AG09309 (cell line): ENCODE measurements around the gene HPN.

Experiments used
- DNase-seq: peaks from one replicate; pipeline ENCODE4 v3.0.0-alpha.2; 2010; ENCODE audit warnings: low read depth
- H3K4me3 ChIP-seq: 2 replicates; pipeline ENCODE4 v1.5.1; 2011; ENCODE audit warnings: mild to moderate bottlenecking, low read depth, low read length, moderate library complexity; ENCODE audit not compliant: control insufficient read depth
- TF ChIP-seq, protein P1 (sequence below): IDR thresholded peaks from 2 replicates; pipeline ENCODE4 v1.5.1; 2011; ENCODE audit warnings: mild to moderate bottlenecking, low read depth, low read length, inconsistent platforms; ENCODE audit not compliant: insufficient read depth, control insufficient read depth; ENCODE audit errors: missing control alignments

HPN gene

DNA sequence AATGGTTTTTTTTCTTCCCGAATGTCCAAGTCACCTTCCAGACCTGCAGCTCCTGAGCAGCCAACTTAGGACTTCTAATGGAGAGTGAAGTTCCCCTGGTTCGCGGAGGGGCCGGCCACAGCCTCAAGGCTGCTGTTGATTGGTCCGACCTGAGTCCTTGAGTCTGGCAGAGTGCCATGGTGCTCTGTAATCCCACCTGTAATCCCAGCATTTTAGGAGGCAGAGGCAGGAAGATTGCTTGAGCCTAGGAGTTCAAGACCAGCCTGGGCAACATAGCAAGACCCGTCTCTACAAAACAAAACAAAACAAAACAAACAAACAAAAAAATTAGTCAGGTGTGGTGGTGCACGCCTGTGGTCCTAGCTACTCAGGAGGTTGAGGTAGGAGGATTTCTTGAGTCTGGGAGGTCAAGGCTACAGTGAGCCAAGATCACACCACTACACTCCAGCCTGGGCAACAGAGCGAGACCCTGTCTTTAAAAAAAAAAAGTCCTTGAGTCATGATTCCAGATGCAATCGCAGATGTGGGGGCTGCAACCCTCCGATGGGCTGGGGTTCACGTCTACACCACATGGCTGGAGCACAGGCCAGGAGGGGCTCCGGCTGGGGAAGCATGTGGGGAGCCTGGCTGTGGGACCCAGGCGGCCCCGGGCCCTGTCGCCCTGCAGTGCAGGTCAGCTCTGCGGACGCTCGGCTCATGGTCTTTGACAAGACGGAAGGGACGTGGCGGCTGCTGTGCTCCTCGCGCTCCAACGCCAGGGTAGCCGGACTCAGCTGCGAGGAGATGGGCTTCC lies 17.7 kb downstream of the HPN start:
- TF ChIP-seq, protein P1, sequence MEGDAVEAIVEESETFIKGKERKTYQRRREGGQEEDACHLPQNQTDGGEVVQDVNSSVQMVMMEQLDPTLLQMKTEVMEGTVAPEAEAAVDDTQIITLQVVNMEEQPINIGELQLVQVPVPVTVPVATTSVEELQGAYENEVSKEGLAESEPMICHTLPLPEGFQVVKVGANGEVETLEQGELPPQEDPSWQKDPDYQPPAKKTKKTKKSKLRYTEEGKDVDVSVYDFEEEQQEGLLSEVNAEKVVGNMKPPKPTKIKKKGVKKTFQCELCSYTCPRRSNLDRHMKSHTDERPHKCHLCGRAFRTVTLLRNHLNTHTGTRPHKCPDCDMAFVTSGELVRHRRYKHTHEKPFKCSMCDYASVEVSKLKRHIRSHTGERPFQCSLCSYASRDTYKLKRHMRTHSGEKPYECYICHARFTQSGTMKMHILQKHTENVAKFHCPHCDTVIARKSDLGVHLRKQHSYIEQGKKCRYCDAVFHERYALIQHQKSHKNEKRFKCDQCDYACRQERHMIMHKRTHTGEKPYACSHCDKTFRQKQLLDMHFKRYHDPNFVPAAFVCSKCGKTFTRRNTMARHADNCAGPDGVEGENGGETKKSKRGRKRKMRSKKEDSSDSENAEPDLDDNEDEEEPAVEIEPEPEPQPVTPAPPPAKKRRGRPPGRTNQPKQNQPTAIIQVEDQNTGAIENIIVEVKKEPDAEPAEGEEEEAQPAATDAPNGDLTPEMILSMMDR: no peak
- H3K4me3 ChIP-seq: no peak overlapping the region
- no peak for DNase-seq

DNA sequence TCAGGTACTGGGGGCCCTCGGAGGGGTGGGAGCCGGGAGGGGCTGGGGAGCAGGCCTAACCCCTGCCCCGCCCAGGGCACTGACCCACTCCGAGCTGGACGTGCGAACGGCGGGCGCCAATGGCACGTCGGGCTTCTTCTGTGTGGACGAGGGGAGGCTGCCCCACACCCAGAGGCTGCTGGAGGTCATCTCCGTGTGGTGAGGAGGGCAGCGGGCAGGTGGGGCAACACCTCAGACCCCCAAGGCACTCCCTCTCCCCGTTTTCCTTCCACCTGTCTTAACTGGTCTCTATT lies 18.2 kb downstream of the HPN start:
- TF ChIP-seq, protein P1: no peak
- DNase-seq: no peak
- no peak overlapping the region for H3K4me3 ChIP-seq

DNA sequence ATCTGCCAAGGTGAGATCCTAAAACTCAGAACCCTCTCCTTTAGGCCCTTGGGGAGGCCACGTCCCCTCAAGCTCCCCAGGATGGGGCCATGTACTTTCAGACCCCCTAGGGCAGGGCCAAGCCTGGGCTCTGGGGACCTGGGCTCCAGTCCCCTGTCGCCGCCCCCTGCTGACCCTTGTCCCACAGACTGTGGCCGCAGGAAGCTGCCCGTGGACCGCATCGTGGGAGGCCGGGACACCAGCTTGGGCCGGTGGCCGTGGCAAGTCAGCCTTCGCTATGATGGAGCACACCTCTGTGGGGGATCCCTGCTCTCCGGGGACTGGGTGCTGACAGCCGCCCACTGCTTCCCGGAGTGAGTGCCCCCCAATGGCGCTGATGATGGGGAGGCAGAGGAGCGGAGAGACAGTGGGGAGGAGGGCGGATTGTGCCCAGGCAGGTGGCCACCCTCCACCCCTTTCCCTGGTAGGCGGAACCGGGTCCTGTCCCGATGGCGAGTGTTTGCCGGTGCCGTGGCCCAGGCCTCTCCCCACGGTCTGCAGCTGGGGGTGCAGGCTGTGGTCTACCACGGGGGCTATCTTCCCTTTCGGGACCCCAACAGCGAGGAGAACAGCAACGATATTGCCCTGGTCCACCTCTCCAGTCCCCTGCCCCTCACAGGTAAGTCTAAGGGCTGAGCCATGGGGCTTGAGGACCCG lies 18.8 kb downstream of the HPN start:
- no peak for DNase-seq
- TF ChIP-seq, protein P1: no peak
- no peak overlapping the region for H3K4me3 ChIP-seq

DNA sequence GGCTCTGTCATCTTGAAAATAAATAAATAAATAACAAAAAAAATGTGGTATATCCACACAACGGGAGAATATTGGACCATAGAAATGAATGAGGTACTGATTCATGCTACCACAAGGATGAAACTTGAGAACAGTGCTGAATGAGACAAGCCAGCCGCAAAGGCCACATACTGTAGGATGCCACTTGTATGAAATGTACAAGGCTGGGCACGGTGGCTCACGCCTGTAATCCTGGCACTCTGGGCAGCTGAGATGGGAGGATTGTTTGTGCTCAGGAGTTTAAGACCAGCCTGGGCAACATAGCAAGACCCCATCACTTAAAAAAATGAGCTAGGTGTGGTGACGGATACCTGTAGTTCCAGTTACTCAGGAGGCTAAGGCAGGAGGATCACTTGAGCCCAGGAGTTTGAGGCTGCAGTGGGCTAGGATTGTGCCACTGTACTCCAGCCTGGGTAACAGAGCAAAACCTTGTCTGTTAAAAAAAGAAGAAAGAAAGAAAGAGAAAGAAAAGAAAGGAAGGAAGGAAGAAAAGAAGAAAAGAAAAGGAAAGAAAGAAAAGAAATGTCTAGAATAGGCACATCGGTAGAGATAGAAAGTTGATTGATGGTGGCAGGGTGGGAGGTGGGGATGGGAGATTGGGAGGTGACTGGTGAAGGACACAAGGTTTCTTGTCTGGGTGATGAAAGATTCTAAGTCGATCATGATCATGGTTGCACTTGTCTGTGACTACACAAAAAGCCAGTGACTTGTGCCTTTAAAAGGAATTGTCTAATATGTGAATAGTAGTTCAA lies 20.3 kb downstream of the HPN start:
- no peak overlapping the region for H3K4me3 ChIP-seq
- TF ChIP-seq, protein P1: no peak
- no peak for DNase-seq

DNA sequence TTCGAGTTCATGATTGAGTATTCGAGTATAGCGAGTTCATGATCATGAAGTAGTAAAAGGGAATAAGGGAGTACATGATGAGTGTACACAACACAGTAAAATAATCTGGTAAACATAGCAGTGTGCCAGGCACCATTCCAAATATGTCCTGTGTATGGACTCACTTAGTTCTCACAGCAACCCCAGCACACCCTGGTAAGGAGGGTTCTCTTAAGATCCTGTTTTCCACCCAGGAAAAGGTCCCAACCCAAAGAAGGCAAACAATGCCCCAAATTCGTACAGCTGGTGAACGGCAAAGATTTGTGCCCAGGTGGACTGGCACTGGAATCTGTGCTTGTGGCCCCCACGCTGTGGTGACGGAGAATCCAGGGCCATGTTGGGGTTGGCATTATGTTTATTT lies 21.4 kb downstream of the HPN start:
- H3K4me3 ChIP-seq: no peak overlapping the region
- TF ChIP-seq, protein P1: no peak
- DNase-seq: no peak

DNA sequence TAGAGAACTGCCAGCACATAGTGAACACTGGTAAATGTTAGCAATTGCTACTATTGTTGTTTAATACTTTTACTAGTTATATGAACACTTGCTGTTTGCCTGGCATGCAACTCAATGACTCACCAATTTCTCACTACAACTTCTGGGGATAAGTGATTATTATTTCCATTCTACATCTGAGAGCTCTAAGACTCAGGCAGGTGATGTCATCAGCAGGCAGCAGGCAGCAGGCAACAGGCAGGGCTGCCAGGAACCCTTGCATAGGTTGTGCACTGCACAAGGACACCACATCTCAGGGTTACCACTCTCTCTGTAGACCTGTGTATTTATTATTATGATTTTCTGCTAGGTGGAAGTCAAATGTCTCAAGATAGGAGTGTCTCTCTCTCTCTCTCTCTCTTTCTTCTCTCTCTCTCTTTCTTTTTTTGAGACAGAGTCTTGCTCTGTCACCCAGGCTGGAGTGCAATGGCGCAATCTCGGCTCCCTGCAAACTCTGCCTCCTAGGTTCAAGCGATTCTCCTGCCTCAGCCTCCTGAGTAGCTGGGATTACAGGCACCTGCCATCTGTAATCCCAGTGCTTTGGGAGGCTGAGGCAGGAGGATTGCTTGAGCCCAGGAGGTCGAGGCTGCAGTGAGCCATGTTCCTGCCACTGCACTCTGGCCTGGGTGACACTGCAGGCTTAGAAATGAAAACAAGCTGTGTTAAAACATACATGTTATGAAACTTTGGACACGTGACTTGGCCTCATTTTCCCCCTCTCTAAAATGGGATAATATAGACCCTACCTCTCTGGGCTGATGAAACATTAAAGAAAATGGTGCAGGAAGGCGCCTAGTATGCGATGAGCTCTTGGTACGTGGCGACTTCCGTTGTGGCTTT lies 22.7 kb downstream of the HPN start:
- H3K4me3 ChIP-seq: no peak overlapping the region
- TF ChIP-seq, protein P1: no peak
- DNase-seq: peak; percentile 43
